ENCODE data around the gene RFTN1.

The RFTN1 gene

GRCh38 chr3:16323737-16324136 lies 189.8 kb downstream of the RFTN1 start:
- H3K36me3 ChIP-seq (ENCODE audit: insufficient read depth, low read length) = peaks cover 17% of the 10 kb centered on the region
- no peaks in the 10 kb centered on the region for H3K27me3 ChIP-seq (ENCODE audit: control insufficient read depth in 1 of 2, insufficient read depth in 2 of 2, low read length in 2 of 2)
- H3K4me1 ChIP-seq (ENCODE audit: insufficient read depth, low read length) = no peaks in the 10 kb centered on the region
- H3K4me3 ChIP-seq (ENCODE audit: low read depth in 1 of 2, low read length in 2 of 2) = no peak overlapping the region
- no peak overlapping the region for H3K27ac ChIP-seq (ENCODE audit: low read depth, low read length)
- H3K9me3 ChIP-seq (ENCODE audit: low read length) = no peaks in the 10 kb centered on the region
- no peak overlapping the region for H3K9ac ChIP-seq (ENCODE audit: low read length)

DNA sequence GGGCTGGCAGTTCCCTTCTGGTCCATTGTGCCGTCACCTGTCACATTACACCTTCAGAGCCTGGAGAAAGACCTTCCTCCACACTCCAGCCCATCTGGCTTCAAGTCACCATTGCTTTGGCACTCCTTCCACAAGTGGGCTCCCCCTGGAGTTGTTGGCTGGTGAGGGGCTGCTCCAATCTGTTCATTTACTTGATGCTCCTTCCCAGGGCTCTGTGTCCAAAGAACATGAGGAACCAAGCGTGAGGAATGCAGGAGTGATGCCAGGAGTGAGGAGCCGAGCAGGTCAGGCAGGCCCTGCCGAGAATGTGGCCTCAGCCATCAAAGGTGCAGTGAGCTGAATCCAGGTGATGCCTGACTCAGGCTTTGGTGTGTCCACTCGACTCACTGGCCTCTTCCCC lies 191.3 kb downstream of the RFTN1 start:
- H3K9me3 ChIP-seq (ENCODE audit: low read length) = no peaks in the 10 kb centered on the region
- no peak overlapping the region for H3K9ac ChIP-seq (ENCODE audit: low read length)
- no peak overlapping the region for H3K27ac ChIP-seq (ENCODE audit: low read depth, low read length)
- H3K4me3 ChIP-seq (ENCODE audit: low read depth in 1 of 2, low read length in 2 of 2) = no peak overlapping the region
- H3K27me3 ChIP-seq (ENCODE audit: control insufficient read depth in 1 of 2, insufficient read depth in 2 of 2, low read length in 2 of 2) = no peaks in the 10 kb centered on the region
- peaks cover 17% of the 10 kb centered on the region for H3K36me3 ChIP-seq (ENCODE audit: insufficient read depth, low read length)
- no peaks in the 10 kb centered on the region for H3K4me1 ChIP-seq (ENCODE audit: insufficient read depth, low read length)

DNA sequence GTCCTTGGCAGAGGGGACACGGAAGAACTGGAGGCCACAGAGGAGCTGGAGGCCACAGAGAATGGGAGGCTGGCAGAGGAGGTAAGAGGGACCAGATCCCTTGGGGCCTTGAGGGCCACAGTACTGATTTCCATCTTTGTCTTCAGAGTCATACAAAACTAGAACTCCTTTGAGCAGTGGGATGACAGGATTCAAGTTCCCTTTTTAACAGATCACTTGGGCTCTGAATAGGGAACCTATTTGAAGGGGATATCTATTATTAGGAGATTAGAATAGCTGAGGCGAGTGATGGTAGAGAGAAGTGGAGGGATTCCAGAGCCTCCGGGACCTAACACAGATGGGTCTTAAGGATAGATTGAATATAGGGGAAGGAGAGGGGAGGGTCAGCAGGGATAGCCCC lies 192.8 kb downstream of the RFTN1 start:
- no peak overlapping the region for H3K27ac ChIP-seq (ENCODE audit: low read depth, low read length)
- H3K27me3 ChIP-seq (ENCODE audit: control insufficient read depth in 1 of 2, insufficient read depth in 2 of 2, low read length in 2 of 2) = no peaks in the 10 kb centered on the region
- peaks cover 13% of the 10 kb centered on the region for H3K36me3 ChIP-seq (ENCODE audit: insufficient read depth, low read length)
- no peaks in the 10 kb centered on the region for H3K9me3 ChIP-seq (ENCODE audit: low read length)
- no peak overlapping the region for H3K4me3 ChIP-seq (ENCODE audit: low read depth in 1 of 2, low read length in 2 of 2)
- H3K9ac ChIP-seq (ENCODE audit: low read length) = no peak overlapping the region
- no peaks in the 10 kb centered on the region for H3K4me1 ChIP-seq (ENCODE audit: insufficient read depth, low read length)

GRCh38 chr3:16319723-16320122 lies 193.8 kb downstream of the RFTN1 start:
- Histone ChIP-seq H3K4me1 (ENCODE audit: insufficient read depth, low read length) (no peaks in the 10 kb centered on the region), H3K27ac (ENCODE audit: low read depth, low read length) (no peak overlapping the region), H3K36me3 (ENCODE audit: insufficient read depth, low read length) (peaks cover 6% of the 10 kb centered on the region)

GRCh38 chr3:16319307-16319706 lies 194.2 kb downstream of the RFTN1 start:
- Histone ChIP-seq H3K4me1 (ENCODE audit: insufficient read depth, low read length) (no peaks in the 10 kb centered on the region), H3K27me3 (ENCODE audit: control insufficient read depth in 1 of 2, insufficient read depth in 2 of 2, low read length in 2 of 2) (no peaks in the 10 kb centered on the region), H3K27ac (ENCODE audit: low read depth, low read length) (no peak overlapping the region), H3K9ac (ENCODE audit: low read length) (no peak overlapping the region), H3K36me3 (ENCODE audit: insufficient read depth, low read length) (peaks cover 6% of the 10 kb centered on the region), H3K4me3 (ENCODE audit: low read depth in 1 of 2, low read length in 2 of 2) (no peak overlapping the region), H3K9me3 (ENCODE audit: low read length) (no peaks in the 10 kb centered on the region)

More at GRCh38 chr3:16319723-16320122, 193.8 kb downstream of the RFTN1 start:
- Histone ChIP-seq H3K9ac (ENCODE audit: low read length) (no peak overlapping the region), H3K9me3 (ENCODE audit: low read length) (no peaks in the 10 kb centered on the region), H3K4me3 (ENCODE audit: low read depth in 1 of 2, low read length in 2 of 2) (no peak overlapping the region), H3K27me3 (ENCODE audit: control insufficient read depth in 1 of 2, insufficient read depth in 2 of 2, low read length in 2 of 2) (no peaks in the 10 kb centered on the region)

DNA sequence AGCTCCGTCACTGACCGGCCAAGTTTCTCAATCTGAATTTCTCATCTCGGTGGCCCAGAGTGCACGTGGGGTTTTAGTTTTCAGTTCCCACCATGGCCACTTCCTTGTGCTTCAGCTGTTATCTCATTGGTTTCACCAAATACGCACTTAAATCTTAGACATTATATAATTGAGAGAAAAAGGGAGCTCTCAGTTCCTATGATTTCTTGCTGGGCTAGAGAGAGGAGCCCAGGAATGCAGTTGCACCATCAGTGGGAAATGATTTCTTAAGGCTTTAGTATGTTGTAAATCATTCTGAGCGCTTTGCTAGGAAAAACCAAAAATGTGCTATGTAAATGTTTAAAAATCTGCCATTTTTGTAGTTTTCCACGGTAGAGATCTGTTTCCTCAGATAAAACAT lies 195.3 kb downstream of the RFTN1 start:
- H3K9ac ChIP-seq (ENCODE audit: low read length) = no peak overlapping the region
- peak overlapping the region; percentile 15 for H3K27ac ChIP-seq (ENCODE audit: low read depth, low read length)
- H3K4me3 ChIP-seq (ENCODE audit: low read depth in 1 of 2, low read length in 2 of 2) = no peak overlapping the region
- no peaks in the 10 kb centered on the region for H3K4me1 ChIP-seq (ENCODE audit: insufficient read depth, low read length)
- peaks cover 6% of the 10 kb centered on the region for H3K36me3 ChIP-seq (ENCODE audit: insufficient read depth, low read length)
- no peaks in the 10 kb centered on the region for H3K27me3 ChIP-seq (ENCODE audit: control insufficient read depth in 1 of 2, insufficient read depth in 2 of 2, low read length in 2 of 2)
- no peaks in the 10 kb centered on the region for H3K9me3 ChIP-seq (ENCODE audit: low read length)

GRCh38 chr3:16317561-16317945 lies 195.9 kb downstream of the RFTN1 start:
- Histone ChIP-seq H3K36me3 (ENCODE audit: insufficient read depth, low read length) (peaks cover 6% of the 10 kb centered on the region), H3K27me3 (ENCODE audit: control insufficient read depth in 1 of 2, insufficient read depth in 2 of 2, low read length in 2 of 2) (no peaks in the 10 kb centered on the region), H3K27ac (ENCODE audit: low read depth, low read length) (no peak overlapping the region), H3K4me1 (ENCODE audit: insufficient read depth, low read length) (no peaks in the 10 kb centered on the region), H3K9me3 (ENCODE audit: low read length) (no peaks in the 10 kb centered on the region), H3K9ac (ENCODE audit: low read length) (no peak overlapping the region), H3K4me3 (ENCODE audit: low read depth in 1 of 2, low read length in 2 of 2) (no peak overlapping the region)

DNA sequence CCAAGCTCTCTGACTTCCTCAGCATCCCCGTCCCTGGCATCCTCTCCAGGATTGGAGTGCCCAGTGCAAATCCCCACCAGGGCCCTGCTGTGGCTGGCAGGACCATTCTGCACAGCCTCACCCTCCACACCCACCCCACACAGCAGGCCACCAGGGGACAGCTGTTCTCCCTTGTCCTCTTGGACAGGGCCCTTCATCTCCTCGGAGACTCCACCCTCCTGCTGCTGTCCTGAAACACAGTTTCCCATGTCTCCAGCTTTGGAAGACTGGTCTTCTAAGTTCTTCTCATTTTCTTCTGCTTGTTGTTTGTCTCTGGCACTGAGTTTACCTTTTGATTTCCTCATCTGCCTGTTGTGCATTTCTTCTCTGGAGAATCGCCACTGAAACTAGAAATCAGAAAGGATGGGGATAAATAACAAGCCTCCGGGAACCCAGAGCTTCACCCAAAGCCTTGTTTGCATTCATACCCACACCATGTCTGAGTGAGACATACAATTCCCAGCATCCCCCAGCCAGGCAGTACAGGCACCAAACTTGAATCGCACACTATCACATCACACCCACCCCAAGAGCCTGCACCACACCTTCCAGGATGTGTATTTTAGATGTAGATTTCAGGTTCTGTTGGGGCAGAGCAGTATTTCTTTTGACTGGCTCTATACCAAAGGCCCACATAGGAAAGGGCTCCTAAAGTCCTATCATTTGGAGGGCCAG lies 196.5 kb downstream of the RFTN1 start:
- H3K27ac ChIP-seq (ENCODE audit: low read depth, low read length) = no peak overlapping the region
- no peaks in the 10 kb centered on the region for H3K4me1 ChIP-seq (ENCODE audit: insufficient read depth, low read length)
- no peak overlapping the region for H3K4me3 ChIP-seq (ENCODE audit: low read depth in 1 of 2, low read length in 2 of 2)
- no peak overlapping the region for H3K9ac ChIP-seq (ENCODE audit: low read length)
- H3K36me3 ChIP-seq (ENCODE audit: insufficient read depth, low read length) = peaks cover 6% of the 10 kb centered on the region
- H3K9me3 ChIP-seq (ENCODE audit: low read length) = no peaks in the 10 kb centered on the region
- H3K27me3 ChIP-seq (ENCODE audit: control insufficient read depth in 1 of 2, insufficient read depth in 2 of 2, low read length in 2 of 2) = no peaks in the 10 kb centered on the region

DNA sequence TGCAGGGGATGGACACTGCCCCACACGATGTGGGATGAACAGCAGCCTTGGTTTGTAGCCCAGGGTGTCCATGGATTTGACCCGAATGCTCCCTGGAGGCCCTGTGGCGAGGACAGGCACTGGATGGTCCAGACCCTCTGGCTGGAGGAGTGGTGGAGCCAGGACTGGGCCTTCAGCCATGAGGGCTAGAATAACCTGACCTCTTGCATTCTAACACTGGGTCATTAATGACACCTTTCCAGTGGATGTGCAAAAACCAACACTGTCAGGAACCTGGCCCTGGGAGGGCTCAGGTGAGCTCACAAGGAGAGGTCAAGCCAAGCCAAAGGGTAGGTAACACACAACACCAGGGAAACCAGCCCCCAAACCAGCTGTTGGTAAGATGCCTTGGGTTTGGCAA lies 197.1 kb downstream of the RFTN1 start:
- no peak overlapping the region for H3K4me3 ChIP-seq (ENCODE audit: low read depth in 1 of 2, low read length in 2 of 2)
- H3K27me3 ChIP-seq (ENCODE audit: control insufficient read depth in 1 of 2, insufficient read depth in 2 of 2, low read length in 2 of 2) = no peaks in the 10 kb centered on the region
- no peaks in the 10 kb centered on the region for H3K9me3 ChIP-seq (ENCODE audit: low read length)
- peaks cover under 1% of the 10 kb centered on the region for H3K36me3 ChIP-seq (ENCODE audit: insufficient read depth, low read length)
- no peaks in the 10 kb centered on the region for H3K4me1 ChIP-seq (ENCODE audit: insufficient read depth, low read length)
- no peak overlapping the region for H3K9ac ChIP-seq (ENCODE audit: low read length)
- H3K27ac ChIP-seq (ENCODE audit: low read depth, low read length) = no peak overlapping the region

- H3K9me3 ChIP-seq (ENCODE audit: low read length) = no peaks in the 10 kb centered on the region
- H3K27me3 ChIP-seq (ENCODE audit: control insufficient read depth in 1 of 2, insufficient read depth in 2 of 2, low read length in 2 of 2) = no peaks in the 10 kb centered on the region
- H3K4me3 ChIP-seq (ENCODE audit: low read depth in 1 of 2, low read length in 2 of 2) = no peak overlapping the region
- no peaks in the 10 kb centered on the region for H3K36me3 ChIP-seq (ENCODE audit: insufficient read depth, low read length)
- H3K9ac ChIP-seq (ENCODE audit: low read length) = no peak overlapping the region
- H3K27ac ChIP-seq (ENCODE audit: low read depth, low read length) = no peak overlapping the region
- H3K4me1 ChIP-seq (ENCODE audit: insufficient read depth, low read length) = no peaks in the 10 kb centered on the region
Observed at GRCh38 chr3:16315623-16316022, 197.9 kb downstream of the RFTN1 start.

DNA sequence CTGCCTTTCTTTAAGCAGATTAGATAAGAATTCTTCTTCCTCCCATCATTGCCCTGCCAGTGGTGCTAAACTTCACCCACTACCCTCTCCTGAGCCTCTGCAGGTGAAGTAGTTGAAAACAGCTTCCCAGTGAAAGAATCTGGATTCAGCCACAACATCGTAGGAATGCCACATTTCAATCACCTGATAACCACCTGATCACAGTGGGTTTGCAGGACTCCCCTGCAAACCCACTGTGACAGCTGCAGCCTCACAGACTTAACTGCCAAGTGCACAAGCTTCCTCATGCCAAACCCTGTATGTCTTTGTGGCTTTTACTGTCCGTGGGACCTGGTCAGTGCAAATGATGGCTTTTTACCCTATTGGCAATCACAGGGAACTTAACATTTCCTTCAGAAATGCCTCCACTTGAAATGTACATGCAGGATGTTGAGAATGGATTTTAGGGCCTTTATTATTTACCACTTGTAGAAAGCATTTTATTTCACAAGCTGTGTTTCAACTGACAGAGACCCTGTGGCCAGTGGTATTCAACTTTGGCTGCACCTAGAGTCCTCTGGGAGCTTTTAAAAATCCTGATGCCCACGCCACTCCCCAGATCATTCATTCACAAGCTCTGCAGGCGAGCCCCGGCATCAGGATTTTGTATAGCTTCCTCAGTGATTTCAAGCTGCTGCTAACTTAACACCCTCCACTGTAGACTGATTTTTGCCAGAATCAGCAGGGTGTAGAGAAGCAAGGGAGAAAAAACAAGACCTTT lies 199.4 kb downstream of the RFTN1 start:
- no peak overlapping the region for H3K27ac ChIP-seq (ENCODE audit: low read depth, low read length)
- H3K4me3 ChIP-seq (ENCODE audit: low read depth in 1 of 2, low read length in 2 of 2) = no peak overlapping the region
- no peaks in the 10 kb centered on the region for H3K27me3 ChIP-seq (ENCODE audit: control insufficient read depth in 1 of 2, insufficient read depth in 2 of 2, low read length in 2 of 2)
- no peaks in the 10 kb centered on the region for H3K9me3 ChIP-seq (ENCODE audit: low read length)
- no peak overlapping the region for H3K9ac ChIP-seq (ENCODE audit: low read length)
- no peaks in the 10 kb centered on the region for H3K4me1 ChIP-seq (ENCODE audit: insufficient read depth, low read length)
- no peaks in the 10 kb centered on the region for H3K36me3 ChIP-seq (ENCODE audit: insufficient read depth, low read length)

Data from muscle layer of colon (tissue), 2 donors.